ENCODE data around the gene ACSS3. TPM values are rescaled to one million over a fixed set of nuclear protein-coding genes. Genes with fewer than 3 reads are reported as not detected.

ACSS3 gene
- total RNA-seq, 2 donors from 2014 or later, result 20.3 to 32.3 TPM

DNA sequence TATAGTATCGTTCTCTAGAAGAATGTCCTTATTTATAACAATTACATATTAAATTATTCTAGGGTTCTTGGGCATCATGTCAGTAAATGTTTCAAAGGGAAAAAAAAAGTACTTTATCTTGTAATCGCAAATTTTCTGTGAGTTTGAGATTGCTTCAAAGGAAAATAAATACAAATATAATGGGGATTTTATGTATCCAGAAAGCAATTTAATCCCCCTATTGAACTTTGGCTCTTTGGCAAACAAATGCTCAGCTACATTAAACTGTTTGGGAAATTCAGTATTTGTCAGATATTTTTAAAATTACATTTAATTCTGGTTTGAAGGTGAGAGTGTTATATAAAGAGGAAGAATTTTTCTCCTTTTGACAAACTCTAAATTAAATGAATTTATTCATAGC is 8.0 kb downstream of the ACSS3 start:
- DNase-seq (ENCODE audit: low spot score), result no peak
- Histone ChIP-seq H3K9me3 (no peaks in the 10 kb centered on the region), H3K27ac (no peak overlapping the region), H3K4me1 (peaks cover 0 to 48% of the 10 kb centered on the region in 2 donors), H3K4me3 (no peak overlapping the region), H3K36me3 (no peaks in the 10 kb centered on the region), H3K27me3 (no peaks in the 10 kb centered on the region)
- TF ChIP-seq, protein P1, sequence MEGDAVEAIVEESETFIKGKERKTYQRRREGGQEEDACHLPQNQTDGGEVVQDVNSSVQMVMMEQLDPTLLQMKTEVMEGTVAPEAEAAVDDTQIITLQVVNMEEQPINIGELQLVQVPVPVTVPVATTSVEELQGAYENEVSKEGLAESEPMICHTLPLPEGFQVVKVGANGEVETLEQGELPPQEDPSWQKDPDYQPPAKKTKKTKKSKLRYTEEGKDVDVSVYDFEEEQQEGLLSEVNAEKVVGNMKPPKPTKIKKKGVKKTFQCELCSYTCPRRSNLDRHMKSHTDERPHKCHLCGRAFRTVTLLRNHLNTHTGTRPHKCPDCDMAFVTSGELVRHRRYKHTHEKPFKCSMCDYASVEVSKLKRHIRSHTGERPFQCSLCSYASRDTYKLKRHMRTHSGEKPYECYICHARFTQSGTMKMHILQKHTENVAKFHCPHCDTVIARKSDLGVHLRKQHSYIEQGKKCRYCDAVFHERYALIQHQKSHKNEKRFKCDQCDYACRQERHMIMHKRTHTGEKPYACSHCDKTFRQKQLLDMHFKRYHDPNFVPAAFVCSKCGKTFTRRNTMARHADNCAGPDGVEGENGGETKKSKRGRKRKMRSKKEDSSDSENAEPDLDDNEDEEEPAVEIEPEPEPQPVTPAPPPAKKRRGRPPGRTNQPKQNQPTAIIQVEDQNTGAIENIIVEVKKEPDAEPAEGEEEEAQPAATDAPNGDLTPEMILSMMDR (IDR thresholded peaks at IDR 0.05), result no peak

DNA sequence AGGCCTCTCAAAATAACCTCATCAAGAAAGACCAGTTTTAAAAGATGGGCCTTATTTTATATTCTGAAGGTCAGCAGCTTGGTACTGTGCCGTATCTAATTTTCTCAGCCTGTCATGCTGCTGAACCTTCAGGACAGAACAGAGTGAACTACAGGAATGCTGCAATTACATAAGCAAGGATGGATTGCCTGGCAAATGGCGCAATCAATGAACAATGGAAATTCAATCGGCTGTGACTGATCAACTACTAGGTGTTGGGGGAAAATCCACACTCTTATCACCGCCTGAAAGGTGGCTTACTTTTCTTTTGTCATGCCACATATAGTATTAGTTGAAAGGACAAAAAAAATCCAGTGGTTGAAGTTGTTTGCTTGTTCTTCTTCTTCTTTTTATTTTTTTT is 8.5 kb downstream of the ACSS3 start:
- H3K4me1 ChIP-seq, result peaks cover 0 to 43% of the 10 kb centered on the region in 2 donors
- no peaks in the 10 kb centered on the region for H3K27me3 ChIP-seq
- DNase-seq (ENCODE audit: low spot score), result no peak
- no peak overlapping the region for H3K4me3 ChIP-seq
- TF ChIP-seq, protein P1 (IDR thresholded peaks at IDR 0.05), result no peak
- H3K27ac ChIP-seq, result no peak overlapping the region
- H3K9me3 ChIP-seq, result no peaks in the 10 kb centered on the region
- H3K36me3 ChIP-seq, result no peaks in the 10 kb centered on the region

DNA sequence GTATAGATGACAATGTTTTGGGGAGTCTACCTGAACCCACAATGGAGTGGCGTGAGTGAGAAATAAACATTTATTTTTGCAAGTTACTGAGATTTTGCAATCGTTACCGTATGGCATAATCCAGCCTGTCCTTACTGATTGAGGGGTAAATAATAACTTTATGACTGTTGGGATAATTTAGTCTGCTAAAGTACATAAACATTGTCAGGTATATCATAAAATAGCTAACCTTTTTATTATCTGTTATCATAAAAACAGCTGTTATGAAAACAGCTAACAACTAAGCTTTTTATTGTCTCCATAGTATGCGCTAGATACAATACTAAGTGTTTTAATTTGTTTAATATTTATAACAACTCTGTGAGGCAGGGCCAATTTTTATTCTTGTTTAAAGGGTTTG is 10.3 kb downstream of the ACSS3 start:
- no peak for DNase-seq (ENCODE audit: low spot score)
- peaks cover 0 to 35% of the 10 kb centered on the region in 2 donors for H3K4me1 ChIP-seq
- H3K27me3 ChIP-seq, result no peaks in the 10 kb centered on the region

DNA sequence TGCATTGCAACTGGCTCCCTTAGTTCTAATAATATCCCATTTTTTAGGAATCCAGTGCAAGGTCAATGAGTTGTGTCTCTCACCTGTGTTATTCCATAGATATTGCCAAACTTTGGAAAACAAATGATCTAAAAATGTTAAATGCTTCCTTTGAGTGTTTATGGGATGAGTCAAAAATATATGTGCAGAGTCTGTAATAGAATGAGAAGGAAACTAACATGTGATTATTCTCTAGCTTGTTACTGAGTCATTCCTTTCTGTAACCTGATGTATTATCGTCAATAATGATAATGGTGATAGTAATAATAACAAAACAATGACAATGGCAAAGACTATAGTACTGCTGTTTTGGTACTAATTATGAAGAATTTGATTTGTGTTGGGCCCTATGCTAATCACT is 11.5 kb downstream of the ACSS3 start:
- no peak for DNase-seq (ENCODE audit: low spot score)
- Histone ChIP-seq H3K27ac (no peak overlapping the region), H3K4me3 (no peak overlapping the region), H3K4me1 (peaks cover 0 to 25% of the 10 kb centered on the region in 2 donors), H3K9me3 (no peaks in the 10 kb centered on the region), H3K27me3 (no peaks in the 10 kb centered on the region), H3K36me3 (no peaks in the 10 kb centered on the region)
- TF ChIP-seq, protein P1 (IDR thresholded peaks at IDR 0.05), result no peak

More for the DNA sequence above, 10.3 kb downstream of the ACSS3 start:
- no peak overlapping the region for H3K27ac ChIP-seq
- no peaks in the 10 kb centered on the region for H3K36me3 ChIP-seq
- no peaks in the 10 kb centered on the region for H3K9me3 ChIP-seq
- TF ChIP-seq, protein P1 (IDR thresholded peaks at IDR 0.05), result no peak
- H3K4me3 ChIP-seq, result no peak overlapping the region

DNA sequence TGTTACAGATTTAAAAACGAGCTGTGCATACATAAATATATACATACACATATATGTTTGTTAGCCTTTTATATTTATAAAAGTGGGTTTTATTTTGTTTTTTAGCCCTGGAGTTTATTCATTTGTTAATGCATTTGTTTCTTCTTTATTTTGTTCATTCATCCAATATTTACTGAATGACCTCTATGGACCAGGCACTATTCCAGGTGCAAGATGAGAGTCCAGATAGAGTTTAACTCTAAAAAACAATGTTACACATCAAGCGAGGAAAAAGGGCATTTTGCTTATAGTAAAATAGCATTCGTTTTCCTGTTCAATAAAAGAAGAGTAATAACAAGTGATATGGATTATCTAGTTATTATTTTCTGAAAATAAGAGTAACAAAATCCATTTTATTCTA is 14.2 kb downstream of the ACSS3 start:
- peaks cover 0 to 13% of the 10 kb centered on the region in 2 donors for H3K4me1 ChIP-seq
- H3K9me3 ChIP-seq, result no peaks in the 10 kb centered on the region
- no peaks in the 10 kb centered on the region for H3K27me3 ChIP-seq
- TF ChIP-seq, protein P1 (IDR thresholded peaks at IDR 0.05), result no peak
- H3K4me3 ChIP-seq, result no peak overlapping the region
- DNase-seq (ENCODE audit: low spot score), result no peak
- H3K27ac ChIP-seq, result no peak overlapping the region
- no peaks in the 10 kb centered on the region for H3K36me3 ChIP-seq

DNA sequence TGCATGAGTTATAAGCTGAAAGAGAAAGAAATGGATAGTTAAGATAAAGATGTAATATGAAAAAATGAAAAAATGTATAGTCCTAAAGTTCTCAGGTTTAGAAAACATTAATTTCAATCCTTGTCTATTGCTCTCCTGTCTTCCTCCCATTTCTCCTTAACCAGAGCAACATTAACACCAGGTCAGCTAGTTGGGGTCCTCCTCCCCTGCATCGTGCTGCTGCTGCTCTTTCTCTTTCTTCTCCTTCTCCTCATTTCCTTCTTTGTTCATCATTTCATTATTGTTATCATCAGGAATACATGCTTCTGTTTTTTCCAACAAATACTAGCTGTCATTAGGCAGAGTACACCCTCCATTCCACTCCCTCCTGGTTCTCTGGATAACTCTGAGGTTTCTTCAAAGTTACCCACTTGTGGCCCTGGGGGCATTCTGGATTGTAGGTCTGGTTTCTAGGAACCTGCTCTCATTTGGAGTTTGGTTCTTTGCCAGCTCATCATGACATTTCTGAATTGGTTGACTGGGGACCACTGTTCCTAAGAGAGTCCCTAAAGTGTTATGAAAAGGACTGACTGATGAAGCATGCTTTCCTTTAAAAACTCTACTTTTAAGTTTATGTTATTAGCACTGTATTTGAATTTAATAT is 17.0 kb downstream of the ACSS3 start:
- Histone ChIP-seq H3K36me3 (no peaks in the 10 kb centered on the region), H3K4me3 (no peak overlapping the region), H3K27me3 (no peaks in the 10 kb centered on the region), H3K27ac (no peak overlapping the region), H3K4me1 (peaks cover 0 to 10% of the 10 kb centered on the region in 2 donors), H3K9me3 (no peaks in the 10 kb centered on the region)
- no peak for DNase-seq (ENCODE audit: low spot score)
- TF ChIP-seq, protein P1 (IDR thresholded peaks at IDR 0.05), result no peak
